AG09309 (cell line): Measurements from ENCODE around the gene CHAF1B.

Experiments used
- DNase-seq: peaks from one replicate; pipeline ENCODE4 v3.0.0-alpha.2; 2010; ENCODE audit warnings: low read depth
- H3K4me3 ChIP-seq: 2 replicates; pipeline ENCODE4 v1.5.1; 2011; ENCODE audit warnings: mild to moderate bottlenecking, low read depth, low read length, moderate library complexity; ENCODE audit not compliant: control insufficient read depth
- TF ChIP-seq, protein P1 (sequence below): IDR thresholded peaks from 2 replicates; pipeline ENCODE4 v1.5.1; 2011; ENCODE audit warnings: mild to moderate bottlenecking, low read depth, low read length, inconsistent platforms; ENCODE audit not compliant: insufficient read depth, control insufficient read depth; ENCODE audit errors: missing control alignments

Gene CHAF1B

GRCh38 chr21:36424592-36424991 lies 39.4 kb downstream of the CHAF1B start:
- TF ChIP-seq, protein P1, sequence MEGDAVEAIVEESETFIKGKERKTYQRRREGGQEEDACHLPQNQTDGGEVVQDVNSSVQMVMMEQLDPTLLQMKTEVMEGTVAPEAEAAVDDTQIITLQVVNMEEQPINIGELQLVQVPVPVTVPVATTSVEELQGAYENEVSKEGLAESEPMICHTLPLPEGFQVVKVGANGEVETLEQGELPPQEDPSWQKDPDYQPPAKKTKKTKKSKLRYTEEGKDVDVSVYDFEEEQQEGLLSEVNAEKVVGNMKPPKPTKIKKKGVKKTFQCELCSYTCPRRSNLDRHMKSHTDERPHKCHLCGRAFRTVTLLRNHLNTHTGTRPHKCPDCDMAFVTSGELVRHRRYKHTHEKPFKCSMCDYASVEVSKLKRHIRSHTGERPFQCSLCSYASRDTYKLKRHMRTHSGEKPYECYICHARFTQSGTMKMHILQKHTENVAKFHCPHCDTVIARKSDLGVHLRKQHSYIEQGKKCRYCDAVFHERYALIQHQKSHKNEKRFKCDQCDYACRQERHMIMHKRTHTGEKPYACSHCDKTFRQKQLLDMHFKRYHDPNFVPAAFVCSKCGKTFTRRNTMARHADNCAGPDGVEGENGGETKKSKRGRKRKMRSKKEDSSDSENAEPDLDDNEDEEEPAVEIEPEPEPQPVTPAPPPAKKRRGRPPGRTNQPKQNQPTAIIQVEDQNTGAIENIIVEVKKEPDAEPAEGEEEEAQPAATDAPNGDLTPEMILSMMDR: no peak
- H3K4me3 ChIP-seq: no peak overlapping the region

DNA sequence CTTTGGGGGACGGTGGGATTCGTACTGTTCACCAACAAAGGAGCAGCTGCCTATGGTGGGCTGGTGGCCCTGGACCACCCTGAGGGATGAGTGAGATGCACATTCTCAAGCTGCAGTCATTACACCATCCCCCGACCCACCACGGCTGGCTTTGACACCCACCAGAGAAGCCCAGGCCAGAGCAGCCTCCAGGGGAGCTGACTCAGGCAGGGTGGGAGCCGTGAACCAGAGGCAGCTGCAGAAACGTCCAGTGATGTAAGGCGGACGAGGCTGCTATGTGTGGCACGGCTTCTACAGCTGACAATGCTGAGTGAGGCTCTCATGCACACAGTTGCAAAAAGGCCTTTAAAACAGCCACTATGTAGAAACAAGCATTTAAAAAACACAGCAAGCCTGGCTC lies 40.1 kb downstream of the CHAF1B start:
- H3K4me3 ChIP-seq: no peak overlapping the region
- TF ChIP-seq, protein P1: no peak
- DNase-seq: no peak

More at GRCh38 chr21:36424592-36424991, 39.4 kb downstream of the CHAF1B start:
- no peak for DNase-seq

DNA sequence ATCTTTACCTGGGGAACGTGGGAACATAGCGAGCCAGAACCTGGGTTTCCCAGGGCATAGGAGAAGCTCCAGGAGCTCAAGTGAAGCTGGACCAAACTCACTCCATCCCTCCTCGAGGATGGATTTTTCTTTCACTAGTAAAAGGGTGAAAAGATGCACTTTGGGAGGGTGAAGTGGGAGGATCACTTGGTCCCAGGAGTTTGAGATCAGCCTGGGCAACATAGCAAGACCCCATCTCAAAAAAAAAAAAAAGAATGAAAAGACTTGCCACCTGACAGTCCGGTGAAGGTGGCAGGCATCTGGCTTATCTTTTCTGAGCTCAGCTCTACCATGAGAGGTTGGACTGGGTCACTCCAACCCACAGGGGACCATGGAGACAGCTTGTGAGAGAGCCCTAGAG lies 42.3 kb downstream of the CHAF1B start:
- no peak for DNase-seq
- TF ChIP-seq, protein P1: no peak
- H3K4me3 ChIP-seq: no peak overlapping the region

DNA sequence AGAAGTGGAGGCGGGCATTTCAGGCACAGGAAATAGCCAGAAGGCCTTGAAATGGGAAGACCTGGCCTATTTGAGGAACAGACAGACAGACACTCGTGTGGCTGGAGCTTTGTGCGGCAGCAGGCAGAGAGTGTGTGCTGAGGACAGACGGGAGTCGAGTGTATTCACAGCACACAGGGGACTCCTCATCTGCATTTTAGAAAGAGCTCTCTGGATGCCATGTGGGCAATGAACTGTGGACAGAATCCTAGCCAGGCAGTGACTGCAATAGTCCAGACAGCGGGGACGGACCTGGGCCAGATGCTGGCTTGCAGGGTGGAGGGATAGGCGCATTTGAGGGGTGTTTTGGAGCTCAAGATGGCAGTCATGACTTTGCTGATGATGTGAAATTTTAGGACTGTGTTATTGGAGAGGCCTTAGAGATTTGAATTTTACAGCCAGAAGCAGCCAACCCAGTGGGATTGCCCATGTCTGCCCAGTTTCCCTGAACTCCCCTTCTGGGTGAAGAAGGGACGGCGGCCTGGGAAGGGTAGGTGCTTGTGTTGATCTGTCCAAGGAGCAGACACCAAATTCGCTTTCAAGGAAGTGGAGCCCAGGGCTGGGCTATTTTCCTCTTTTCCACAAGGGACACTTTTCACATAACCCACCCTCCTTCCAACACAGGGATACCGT lies 43.7 kb downstream of the CHAF1B start:
- TF ChIP-seq, protein P1: no peak
- H3K4me3 ChIP-seq: no peak overlapping the region
- DNase-seq: no peak

- DNase-seq: peak; percentile 92
- H3K4me3 ChIP-seq: peak overlapping the region; percentile 42
- TF ChIP-seq, protein P1: peak; percentile 18
Observed at GRCh38 chr21:36429947-36430546, 44.9 kb downstream of the CHAF1B start.

- no peak for DNase-seq
- peak overlapping the region; percentile 42 for H3K4me3 ChIP-seq
- TF ChIP-seq, protein P1: no peak
Observed at GRCh38 chr21:36430841-36431240, 45.6 kb downstream of the CHAF1B start.
